ENCODE results near the gene DDX42.
"Not testable (repeated sequence)": the region's sequence is repeated elsewhere in the genome, so short reads cannot be mapped to it uniquely, and the experiment has no call there.

The DDX42 gene

DNA sequence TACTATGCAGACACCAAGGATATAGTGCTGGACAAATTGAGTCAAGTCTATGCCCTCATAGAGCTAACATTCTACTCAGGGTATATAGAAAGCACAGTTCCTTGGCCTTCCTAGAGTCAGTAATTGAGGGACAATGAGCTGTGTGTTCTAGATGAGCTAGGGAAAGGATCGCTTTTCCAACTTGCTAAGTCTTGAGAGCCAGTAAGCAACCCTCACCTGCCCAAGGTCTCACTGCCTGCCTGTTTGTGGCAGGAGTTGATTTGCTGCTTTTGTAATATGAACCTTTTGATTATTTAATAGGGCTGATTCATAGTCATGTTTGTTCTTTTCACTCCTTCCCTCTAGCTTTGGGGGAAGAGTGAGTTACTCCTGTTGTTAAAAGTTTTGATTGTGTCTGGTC lies 6.5 kb downstream of the DDX42 start:
- in situ Hi-C loops (cut with HindIII; ENCODE audit: low sequenced_read_pairs), result loop anchor here (5.0 kb wide), 1 partner anchor 37 kb away; no protein-coding TSS in a partner anchor

DNA sequence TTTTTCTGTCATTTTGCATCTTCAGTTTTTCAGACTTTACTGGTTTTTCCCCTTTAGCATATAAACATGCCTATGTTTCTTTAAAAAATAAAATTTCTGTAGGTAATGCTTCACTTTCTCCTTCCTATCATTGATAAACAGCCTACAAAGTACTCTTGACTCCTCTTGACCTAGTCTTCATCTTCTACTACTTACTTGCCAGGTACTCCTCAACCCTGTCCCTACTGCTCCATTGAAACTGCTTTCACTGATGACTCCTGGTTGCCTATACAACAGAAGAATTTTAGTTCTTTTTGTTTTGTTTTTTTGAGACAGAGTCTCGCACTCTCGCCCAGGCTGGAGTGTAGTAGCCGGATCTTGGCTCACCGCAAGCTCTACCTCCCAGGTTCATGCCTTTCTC lies 7.0 kb downstream of the DDX42 start:
- in situ Hi-C loops (cut with HindIII; ENCODE audit: low sequenced_read_pairs), result loop anchor here (5.0 kb wide), 1 partner anchor 36 kb away; no protein-coding TSS in a partner anchor

DNA sequence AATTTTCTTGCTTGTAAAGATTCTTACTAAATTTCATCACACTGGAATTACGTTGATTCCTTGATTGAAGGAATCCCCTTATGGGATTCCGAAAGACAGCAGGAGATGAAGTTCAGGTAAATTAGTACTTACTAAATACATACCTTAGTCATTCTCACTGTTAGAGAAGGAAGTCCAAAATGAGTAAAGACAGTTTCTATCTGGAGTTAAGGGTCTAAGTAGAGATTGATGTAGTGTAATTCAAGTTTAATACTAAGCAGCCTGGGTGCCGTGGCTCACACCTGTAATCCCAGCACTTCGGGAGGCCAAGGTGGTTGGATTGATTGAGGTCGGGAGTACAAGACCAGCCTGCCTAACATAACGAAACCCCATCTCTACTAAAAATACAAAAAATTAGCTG lies 9.6 kb downstream of the DDX42 start:
- in situ Hi-C loops (cut with HindIII; ENCODE audit: low sequenced_read_pairs), result loop anchor here (5.0 kb wide), 1 partner anchor 34 kb away; no protein-coding TSS in a partner anchor

DNA sequence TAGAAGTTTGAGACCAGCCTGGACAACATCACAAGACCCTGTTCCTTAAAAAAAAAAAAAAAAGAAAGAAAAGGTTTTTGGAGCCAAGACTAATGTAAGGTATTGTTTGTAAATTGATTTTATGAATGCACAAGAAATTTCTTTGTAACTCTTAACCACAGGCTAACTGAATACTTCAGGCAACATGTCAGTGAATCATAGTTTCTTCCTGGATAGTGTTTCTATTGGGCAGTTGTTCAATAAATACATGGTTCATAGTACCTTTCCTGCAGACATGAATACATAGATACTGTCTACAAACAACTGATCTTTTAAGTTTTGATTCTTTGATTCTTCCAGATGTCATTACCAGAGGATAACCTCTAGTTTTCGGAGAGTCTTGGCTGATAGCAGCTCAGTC lies 11.6 kb downstream of the DDX42 start:
- in situ Hi-C loops (cut with HindIII; ENCODE audit: low sequenced_read_pairs), result no loop called here

DNA sequence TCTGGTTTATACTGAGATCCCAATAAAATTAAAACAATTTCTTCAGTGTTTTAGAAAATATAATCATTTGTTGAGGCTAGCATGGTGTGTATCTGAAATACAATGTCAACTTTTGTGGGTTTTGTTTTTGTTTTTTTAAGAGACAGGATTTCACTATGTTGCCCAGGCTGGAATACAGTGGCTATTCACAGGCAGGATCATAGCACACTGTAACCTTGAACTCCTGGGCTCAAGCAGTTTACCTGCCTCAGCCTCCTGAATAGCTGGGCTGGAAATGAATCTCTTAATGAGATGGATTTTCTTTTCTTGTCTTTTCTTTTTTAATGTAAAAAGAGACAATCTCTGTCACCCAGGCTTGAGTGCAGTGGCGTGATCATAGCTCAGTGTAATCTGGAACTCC lies 12.1 kb downstream of the DDX42 start:
- in situ Hi-C loops (cut with HindIII; ENCODE audit: low sequenced_read_pairs), result no loop called here

DNA sequence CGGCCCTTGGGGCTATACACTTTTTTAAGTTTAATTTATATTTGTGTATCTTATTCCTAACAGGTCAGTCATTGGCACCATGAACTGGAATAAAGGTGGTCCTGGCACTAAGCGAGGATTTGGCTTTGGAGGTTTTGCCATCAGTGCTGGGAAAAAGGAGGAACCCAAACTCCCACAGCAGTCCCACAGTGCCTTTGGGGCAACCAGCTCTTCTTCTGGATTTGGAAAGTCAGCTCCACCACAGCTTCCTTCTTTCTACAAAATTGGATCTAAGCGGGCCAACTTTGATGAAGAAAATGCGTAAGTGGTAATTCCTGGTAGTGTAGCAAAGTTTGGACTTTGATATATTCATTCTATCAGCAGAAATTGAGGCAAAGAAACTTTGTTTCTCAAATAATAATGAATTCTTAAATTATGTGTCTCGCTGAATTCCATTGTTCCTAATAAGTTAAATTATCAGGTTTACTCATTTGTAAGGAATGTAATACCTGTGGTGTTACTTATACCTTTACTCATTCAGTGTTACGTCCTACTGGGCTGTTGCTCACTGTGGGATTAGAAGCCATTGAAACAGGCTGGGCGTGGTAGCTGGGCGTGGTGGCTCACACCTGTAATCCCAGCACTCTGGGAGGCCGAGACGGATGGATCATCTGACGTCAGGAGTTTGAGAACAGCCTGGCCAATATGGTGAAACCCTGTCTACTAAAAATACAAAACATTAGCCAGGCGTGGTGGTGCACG lies 13.2 kb downstream of the DDX42 start:
- in situ Hi-C loops (cut with HindIII; ENCODE audit: low sequenced_read_pairs), result no loop called here

DNA sequence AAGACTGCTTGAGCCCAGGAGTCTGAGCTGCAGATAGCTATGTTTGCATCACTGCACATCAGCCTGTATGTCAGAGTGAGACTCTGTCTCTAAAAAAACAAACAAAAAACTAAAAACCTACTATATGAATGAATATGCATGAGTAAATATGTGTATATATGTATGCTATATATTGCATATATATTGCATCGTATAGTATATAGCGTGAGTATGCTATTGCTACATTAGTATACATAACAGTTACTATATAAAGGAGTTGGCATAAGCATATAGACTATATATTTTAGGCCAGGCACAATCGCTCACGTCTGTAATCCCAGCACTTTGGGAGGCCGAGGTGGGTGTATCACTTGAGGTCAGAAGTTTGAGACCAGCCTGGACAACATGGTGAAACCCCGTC lies 16.1 kb downstream of the DDX42 start:
- in situ Hi-C loops (cut with HindIII; ENCODE audit: low sequenced_read_pairs), result no loop called here

DNA sequence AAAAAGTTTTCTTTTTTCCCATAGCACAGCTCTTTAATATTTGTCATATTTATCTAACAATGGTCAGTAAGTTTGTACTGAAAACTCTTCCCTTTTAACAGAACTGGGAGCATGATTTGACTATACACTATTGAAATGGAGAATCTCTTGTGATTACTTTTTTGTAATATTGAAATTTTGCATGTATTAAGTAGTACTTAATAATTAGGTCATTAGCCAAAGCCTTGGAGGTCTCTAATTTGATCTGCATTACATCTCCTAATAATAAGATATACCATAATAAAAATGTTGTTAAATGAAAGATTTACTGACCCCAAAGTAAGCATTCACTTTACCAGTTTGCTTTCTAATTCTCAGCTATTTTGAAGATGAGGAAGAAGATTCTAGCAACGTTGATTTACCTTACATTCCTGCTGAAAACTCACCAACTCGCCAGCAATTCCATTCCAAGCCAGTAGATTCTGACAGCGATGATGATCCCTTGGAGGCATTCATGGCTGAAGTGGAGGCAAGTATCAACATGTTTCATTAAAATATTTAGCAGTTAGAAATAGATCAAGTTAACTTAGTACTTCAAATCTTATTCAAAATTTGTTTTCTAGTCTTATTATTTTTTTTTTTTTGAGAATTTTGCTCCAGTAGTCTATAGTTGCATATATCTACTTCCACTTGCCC lies 18.2 kb downstream of the DDX42 start:
- in situ Hi-C loops (cut with HindIII; ENCODE audit: low sequenced_read_pairs), result no loop called here

DNA sequence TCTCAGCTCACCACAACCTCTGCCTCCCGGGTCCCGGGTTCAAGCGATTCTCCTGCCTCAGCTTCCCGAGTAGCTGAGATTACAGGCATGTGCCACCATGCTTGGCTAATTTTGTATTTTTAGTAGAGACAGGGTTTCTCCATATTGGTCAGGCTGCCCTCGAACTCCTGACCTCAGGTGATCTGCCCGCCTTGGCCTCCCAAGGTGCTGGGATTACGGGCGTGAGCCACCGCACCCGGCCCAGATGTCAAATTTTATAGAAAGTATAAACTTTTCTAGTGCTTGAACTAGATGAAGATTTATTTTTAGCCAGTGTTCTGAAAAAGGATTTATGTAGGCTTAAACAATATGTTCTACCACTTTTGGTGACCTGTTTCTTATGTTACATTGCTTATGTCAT lies 22.4 kb downstream of the DDX42 start:
- in situ Hi-C loops (cut with HindIII; ENCODE audit: low sequenced_read_pairs), result not testable (repeated sequence)

DNA sequence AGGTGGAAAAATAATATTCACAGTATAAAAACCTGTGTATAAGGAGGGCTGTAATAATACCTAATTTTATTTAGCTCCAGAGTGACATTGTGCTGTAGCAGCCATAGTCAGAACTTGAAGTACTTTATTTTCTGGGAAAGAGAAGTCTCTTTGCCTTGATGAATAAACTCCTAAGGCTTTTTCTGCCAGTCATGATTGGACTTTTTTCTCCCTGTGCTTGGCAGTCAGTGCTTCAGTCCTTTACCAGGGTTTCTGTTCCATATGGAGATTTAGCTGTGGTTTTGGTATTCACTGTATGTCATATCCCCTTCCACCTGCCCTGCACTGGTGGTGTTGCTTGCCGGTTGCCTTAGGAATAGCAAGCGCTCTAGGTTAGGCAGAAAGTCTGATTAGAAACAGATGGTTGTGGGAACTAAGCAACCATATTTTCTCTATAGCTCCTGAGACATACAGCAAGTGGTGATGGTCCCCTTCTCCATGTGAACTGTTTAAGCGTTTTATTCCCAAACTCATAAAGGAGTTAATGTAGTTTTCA lies 24.7 kb downstream of the DDX42 start:
- in situ Hi-C loops (cut with HindIII; ENCODE audit: low sequenced_read_pairs), result no loop called here

DNA sequence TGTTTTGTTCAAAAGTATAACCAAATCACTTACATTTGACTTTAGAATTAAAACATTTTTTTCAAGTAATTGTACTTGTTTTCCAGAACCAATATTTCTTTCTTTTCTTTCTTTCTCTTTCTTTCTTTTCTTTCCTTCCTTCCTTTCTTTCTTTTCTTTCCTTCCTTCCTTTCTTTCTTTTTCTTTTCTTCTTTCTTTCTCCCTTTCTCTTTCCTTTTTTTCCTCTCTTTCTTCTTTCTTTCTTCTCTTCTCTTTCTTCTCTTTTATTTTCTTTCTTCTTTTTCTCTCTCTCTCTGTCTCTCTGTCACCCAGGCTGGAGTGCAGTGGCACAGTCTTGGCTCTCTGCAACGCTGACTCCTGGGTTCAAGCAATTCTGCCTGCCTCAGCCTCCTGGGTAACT lies 26.8 kb downstream of the DDX42 start:
- in situ Hi-C loops (cut with HindIII; ENCODE audit: low sequenced_read_pairs), result no loop called here

DNA sequence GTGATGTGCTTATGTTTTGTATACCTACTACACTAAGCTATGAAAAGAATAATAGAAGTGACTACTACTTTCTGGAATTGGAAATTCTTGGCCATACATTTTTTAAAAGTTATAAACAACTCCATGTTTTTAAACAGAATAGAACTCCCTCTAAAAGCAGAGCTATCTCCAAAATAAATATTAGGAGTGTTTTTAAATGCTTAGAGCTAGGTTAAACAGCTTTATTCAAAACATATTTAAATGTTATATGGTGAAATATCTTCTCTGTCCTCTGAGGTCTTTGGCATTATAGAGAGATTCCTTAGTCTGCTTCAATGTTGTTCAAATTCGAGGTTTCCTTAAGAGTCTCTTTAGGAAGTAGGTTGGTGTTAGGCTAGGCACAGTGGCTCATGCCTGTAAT lies 30.4 kb downstream of the DDX42 start:
- in situ Hi-C loops (cut with HindIII; ENCODE audit: low sequenced_read_pairs), result no loop called here

DNA sequence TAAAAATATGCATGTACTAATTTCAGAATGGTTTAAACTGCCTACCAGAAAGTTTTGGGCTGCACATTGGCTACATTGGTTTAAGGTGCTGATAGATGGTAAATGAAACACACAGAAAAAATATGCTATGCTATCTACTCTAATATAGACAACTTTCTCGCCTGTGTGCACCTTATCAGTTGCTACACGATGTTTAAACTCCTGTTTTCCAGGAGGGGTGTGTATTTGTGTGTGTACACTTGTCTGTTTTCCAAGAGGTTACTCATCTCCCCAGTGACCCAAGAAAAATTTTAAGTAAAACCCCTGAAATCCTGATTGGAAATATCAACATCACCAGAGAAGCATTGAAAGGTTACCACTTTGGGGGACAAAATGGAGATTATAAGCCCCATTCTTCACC lies 31.6 kb downstream of the DDX42 start:
- in situ Hi-C loops (cut with HindIII; ENCODE audit: low sequenced_read_pairs), result no loop called here

DNA sequence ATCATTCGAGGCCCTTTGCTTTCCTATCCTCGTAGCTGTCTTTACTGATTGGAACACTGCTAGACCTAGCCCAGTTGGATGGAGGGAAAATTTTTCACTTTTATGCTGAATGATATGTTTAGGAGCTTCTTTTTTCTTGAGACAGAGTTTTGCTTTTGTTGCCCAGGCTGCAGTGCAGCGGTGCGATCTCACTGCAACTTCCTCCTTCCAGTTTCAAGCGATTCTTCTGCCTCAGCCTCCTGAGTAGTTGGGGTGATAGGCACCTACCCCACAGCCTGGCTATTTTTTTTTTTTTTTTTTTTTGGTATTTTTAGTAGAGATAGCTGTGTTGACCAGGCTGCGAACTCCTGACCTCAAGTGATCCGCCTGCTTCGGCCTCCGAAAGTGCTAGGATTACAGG lies 36.0 kb downstream of the DDX42 start:
- in situ Hi-C loops (cut with HindIII; ENCODE audit: low sequenced_read_pairs), result no loop called here

DNA sequence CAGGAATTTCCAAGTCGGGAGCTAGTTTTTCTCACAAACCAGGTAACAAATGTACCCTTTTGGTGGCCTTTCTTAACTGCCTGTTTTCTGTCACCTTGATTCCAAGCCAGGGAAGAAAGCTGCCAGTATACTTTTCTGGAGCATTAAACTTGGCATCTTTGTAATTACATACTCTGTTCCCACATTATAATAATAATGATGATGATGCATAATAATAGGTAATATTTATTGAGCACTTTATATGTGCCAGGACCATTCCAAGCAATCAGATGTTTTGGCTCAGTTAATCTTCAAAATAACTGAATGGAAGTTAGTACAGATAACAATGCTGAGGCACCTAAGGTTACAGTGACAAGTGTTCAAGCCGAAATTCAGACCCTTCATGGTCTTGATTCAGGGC lies 42.2 kb downstream of the DDX42 start:
- in situ Hi-C loops (cut with HindIII; ENCODE audit: low sequenced_read_pairs), result loop anchor here (5.0 kb wide), 1 partner anchor 34 kb away; no protein-coding TSS in a partner anchor

DNA sequence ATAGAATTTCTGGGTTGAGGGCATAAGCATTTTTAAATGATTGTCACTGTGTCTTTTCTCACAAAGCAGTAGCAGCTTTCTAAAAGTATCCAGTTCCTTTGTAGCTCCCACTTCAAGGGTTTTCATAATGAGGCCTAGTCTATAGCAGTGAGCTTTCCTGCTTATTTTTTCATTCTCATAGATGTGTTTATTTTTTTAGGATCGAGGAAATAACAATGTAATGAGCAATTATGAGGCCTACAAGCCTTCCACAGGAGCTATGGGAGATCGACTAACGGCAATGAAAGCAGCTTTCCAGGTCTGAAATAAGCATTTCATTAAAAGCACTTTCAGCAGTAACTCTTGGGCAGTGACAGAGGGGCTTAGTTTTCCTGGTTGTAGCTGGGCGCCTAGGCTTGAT lies 42.7 kb downstream of the DDX42 start:
- in situ Hi-C loops (cut with HindIII; ENCODE audit: low sequenced_read_pairs), result loop anchor here (5.0 kb wide), 1 partner anchor 34 kb away; no protein-coding TSS in a partner anchor

DNA sequence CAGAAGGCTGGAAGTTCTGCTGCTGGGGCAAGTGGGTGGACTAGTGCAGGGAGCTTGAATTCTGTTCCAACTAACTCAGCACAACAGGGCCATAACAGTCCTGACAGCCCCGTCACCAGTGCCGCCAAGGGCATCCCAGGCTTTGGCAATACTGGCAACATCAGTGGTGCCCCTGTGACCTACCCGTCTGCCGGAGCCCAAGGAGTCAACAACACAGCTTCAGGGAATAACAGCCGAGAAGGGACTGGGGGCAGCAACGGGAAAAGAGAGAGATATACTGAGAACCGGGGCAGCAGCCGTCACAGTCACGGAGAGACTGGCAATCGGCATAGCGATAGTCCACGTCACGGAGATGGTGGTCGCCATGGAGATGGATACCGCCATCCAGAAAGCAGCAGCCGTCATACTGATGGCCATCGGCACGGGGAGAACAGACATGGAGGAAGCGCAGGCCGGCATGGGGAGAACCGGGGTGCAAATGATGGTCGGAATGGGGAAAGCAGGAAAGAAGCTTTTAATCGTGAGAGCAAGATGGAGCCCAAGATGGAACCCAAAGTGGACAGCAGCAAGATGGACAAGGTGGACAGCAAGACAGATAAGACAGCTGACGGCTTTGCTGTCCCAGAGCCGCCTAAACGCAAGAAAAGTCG lies 43.9 kb downstream of the DDX42 start:
- in situ Hi-C loops (cut with HindIII; ENCODE audit: low sequenced_read_pairs), result loop anchor here (5.0 kb wide), 1 partner anchor 36 kb away; no protein-coding TSS in a partner anchor

DNA sequence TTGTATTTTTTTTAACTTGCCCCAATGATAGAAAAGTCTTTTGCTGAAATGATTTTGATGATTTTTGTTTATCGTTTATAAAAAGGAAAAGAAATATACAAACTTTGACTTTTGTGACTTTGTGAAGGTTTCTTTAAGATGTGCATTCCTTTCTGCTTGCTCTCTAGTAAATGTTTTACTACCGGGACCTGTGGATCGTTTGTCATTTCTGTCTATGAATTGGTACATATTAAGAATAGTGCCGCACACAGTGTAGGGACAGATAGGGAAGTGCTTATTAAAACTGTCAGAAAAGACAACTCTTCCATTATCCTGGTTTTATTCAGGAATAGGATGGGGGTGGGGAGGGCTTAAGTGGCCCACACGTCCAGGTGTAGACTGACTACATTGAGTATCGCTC lies 45.2 kb downstream of the DDX42 start:
- in situ Hi-C loops (cut with HindIII; ENCODE audit: low sequenced_read_pairs), result loop anchor here (5.0 kb wide), 1 partner anchor 37 kb away; no protein-coding TSS in a partner anchor

DNA sequence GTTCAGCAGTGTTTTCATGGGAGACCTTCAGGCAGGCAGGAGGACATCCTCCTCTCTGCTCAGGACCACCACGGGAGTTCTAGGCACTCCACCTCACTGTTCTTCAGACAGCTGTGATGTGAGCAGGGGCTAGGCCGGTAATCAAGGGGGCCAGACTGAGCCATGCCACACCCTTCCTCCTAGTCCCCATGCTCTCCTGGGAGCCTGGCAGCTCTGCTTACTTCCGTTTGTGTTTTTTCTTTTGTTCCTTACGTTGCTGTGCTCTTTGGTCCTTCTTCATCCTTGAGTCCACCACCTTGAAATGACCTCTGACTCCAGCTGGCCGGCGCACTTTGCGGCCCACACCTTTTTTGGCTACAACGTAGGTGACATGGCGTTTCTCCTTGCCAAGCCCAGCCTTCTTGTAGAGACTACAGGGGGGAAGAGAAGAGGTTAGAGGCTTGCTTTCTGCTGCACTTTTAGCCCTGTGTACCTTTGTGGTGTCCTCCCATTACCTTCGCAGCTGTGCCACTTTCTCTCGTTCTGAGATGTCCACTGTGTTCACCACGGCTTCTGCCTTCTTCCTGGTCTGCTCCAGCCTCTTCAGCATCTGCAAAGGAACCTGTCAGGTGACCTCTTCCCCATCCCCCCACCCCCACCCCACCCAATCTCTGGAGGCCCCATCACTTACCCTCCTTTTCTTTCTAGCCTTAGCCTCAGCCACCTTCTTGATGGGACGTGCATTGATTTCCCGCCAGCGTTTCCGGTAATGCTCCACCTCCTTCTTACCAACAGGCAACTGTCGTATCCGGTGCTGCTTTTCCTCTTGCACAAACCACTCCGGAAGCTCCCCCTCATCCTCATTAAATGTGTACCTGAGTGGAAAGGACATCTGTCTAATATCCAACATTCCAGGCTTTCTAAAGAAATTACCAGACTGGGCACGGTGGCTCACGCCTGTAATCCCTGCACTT lies 45.9 kb downstream of the DDX42 start:
- in situ Hi-C loops (cut with HindIII; ENCODE audit: low sequenced_read_pairs), result loop anchor here (5.0 kb wide), 1 partner anchor 38 kb away; no protein-coding TSS in a partner anchor

DNA sequence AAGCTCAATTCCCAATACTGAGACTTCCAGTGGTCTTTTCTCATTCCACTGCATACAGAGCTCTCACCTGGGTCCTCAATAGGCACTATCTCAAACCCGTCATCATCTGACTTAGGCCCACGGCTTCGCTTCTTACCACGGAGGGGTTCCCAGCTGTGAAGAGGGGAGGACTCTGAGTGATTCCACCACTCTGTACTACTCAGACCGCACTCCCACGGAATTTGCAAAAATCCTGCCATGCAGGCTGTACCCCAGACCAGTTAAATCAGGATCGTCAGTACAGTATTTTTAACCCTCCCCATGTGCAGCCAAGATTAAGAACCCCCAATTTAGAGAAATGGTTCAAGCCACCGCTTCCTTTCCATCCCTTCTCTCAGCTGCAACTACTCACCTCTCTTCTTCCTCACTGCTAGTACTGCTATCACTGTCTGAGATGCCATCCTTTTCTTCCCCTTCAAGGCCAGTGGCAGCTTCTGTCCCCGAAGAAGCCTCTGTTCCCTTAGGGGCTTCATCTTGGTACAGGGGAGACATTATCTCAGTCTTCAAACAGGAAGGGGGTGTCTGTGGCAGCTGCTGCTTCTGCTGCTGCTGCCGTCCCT lies 47.1 kb downstream of the DDX42 start:
- in situ Hi-C loops (cut with HindIII; ENCODE audit: low sequenced_read_pairs), result no loop called here

Measured in DLD1 (cell line).